Measurements from ENCODE around the gene STAT1. TPM values are rescaled to one million over a fixed set of nuclear protein-coding genes. Genes with fewer than 3 reads are reported as not detected.

The STAT1 gene
- total and polyA plus RNA-seq, 9 of the 15 experiments (the other 6 are each of a cell fraction or from before 2014, with no cell fraction given), result 8.7 to 34.4 (median 26.8) TPM

GRCh38 chr2:190982262-190983034 lies 31.5 kb downstream of the STAT1 start:
- H3K27me3 ChIP-seq (ENCODE audit: control insufficient read depth in 2 of 2, insufficient read depth in 2 of 2, low read length in 2 of 2), result no peaks in the 10 kb centered on the region
- ATAC-seq (no peak), DNase-seq (ENCODE audit: extremely low read depth in 1 of 4, low spot score in 3 of 4) (no peak), FAIRE-seq (no peak)
- H3K27ac ChIP-seq (ENCODE audit: extremely low read depth, low read depth, low read length), result no peak overlapping the region
- no peaks in the 10 kb centered on the region for H3K4me1 ChIP-seq (replicated peaks in 1 of 2; ENCODE audit: control insufficient read depth in 2 of 2, insufficient read depth in 2 of 2, low read length in 2 of 2)
- no peaks in the 10 kb centered on the region for H3K79me2 ChIP-seq (ENCODE audit: control insufficient read depth, insufficient read depth, low read length)
- CTCF ChIA-PET (ENCODE audit: low intra/inter-chr PET ratio), result no interaction called here
- H3K4me3 ChIP-seq, result no peak overlapping the region
- no peaks in the 10 kb centered on the region for H3K9me3 ChIP-seq (replicated peaks; ENCODE audit: control insufficient read depth, insufficient read depth, low read depth, low read length)
- BruUV-seq (replicated peaks), result no TSS peak
- in situ Hi-C loops (cut with MboI) (no loop called here), intact Hi-C loops (cut with micrococcal nuclease) (no loop called here)
- H4K20me1 ChIP-seq (replicated peaks; ENCODE audit: control insufficient read depth, insufficient read depth, low read length), result no peaks in the 10 kb centered on the region
- H3K9ac ChIP-seq (ENCODE audit: insufficient read depth in 1 of 2, low read depth in 2 of 2, low read length in 2 of 2), result no peak overlapping the region
- 89% methylated on average over 8 of the region's 8 CpGs for WGBS (ENCODE audit: insufficient coverage, low coverage, missing lambda C conversion rate)
- no peaks in the 10 kb centered on the region for H3K9me1 ChIP-seq (ENCODE audit: control insufficient read depth, insufficient read depth, low read length)
- peaks cover 94% of the 10 kb centered on the region; the same call in 2 of the 3 replicates for H3K36me3 ChIP-seq (ENCODE audit: control insufficient read depth, insufficient read depth, low read length)
- no peak overlapping the region for H3K4me2 ChIP-seq (ENCODE audit: insufficient read depth, low read length)
- POLR2A ChIA-PET, result no interaction called here
- H2AFZ ChIP-seq (ENCODE audit: low read depth, low read length), result no peak overlapping the region
- no peak for TF ChIP-seq ZNF436 (CRISPR knock-in tag; IDR thresholded peaks at IDR 0.05)
- no peak for TF ChIP-seq PHF8 (IDR thresholded peaks at IDR 0.05; ENCODE audit: borderline replicate concordance, low read length)
- no peak for TF ChIP-seq JUND (IDR thresholded peaks at IDR 0.05; ENCODE audit: borderline replicate concordance, low read depth, low read length)
- no peak for TF ChIP-seq JUND (tag; IDR thresholded peaks at IDR 0.05; ENCODE audit: borderline replicate concordance, low read depth, low read length)
- TF ChIP-seq ZSCAN29 (IDR thresholded peaks at IDR 0.05), result no peak
- TF ChIP-seq PURB (CRISPR knock-in tag; IDR thresholded peaks at IDR 0.05; ENCODE audit: low read depth), result no peak
- no peak for TF ChIP-seq MGA (IDR thresholded peaks at IDR 0.05)
- no peak for TF ChIP-seq HDAC1 (IDR thresholded peaks at IDR 0.05)
- no peak for TF ChIP-seq HES1 (IDR thresholded peaks at IDR 0.05; ENCODE audit: low read depth)
- no peak for TF ChIP-seq ZBTB1 (CRISPR knock-in tag; IDR thresholded peaks at IDR 0.05; ENCODE audit: borderline replicate concordance, low read depth)

Data from K562 (cell line).